Endothelial cell (in vitro differentiated cells): ENCODE measurements around the gene LOXL3. TPM values are rescaled to one million over a fixed set of nuclear protein-coding genes. Genes with fewer than 3 reads are reported as not detected.
A peak's percentile ranks its signal among the peaks of the same experiment; 100 is the strongest.

ENCODE experiments used
- DNase-seq: peaks from one replicate; pipeline ENCODE4 v3.0.0; 2021; ENCODE audit warnings: low spot score
- H3K27ac Mint-ChIP-seq: one replicate; pipeline ENCODE4 v1.8.0; 2021; ENCODE audit warnings: mixed read lengths, inconsistent platforms; ENCODE audit not compliant: unreplicated experiment
- H3K27me3 Mint-ChIP-seq: one replicate; pipeline ENCODE4 v1.8.0; 2021; ENCODE audit warnings: mild to moderate bottlenecking, moderate library complexity, mixed read lengths, inconsistent platforms; ENCODE audit not compliant: unreplicated experiment
- H3K36me3 Mint-ChIP-seq: one replicate; pipeline ENCODE4 v1.8.0; 2021; ENCODE audit warnings: mild to moderate bottlenecking, low read depth, mixed read lengths, inconsistent platforms; ENCODE audit not compliant: unreplicated experiment
- H3K4me1 Mint-ChIP-seq: one replicate; pipeline ENCODE4 v1.8.0; 2021; ENCODE audit warnings: mild to moderate bottlenecking, mixed read lengths, inconsistent platforms; ENCODE audit not compliant: unreplicated experiment
- H3K4me3 Mint-ChIP-seq: one replicate; pipeline ENCODE4 v1.8.0; 2021; ENCODE audit warnings: mild to moderate bottlenecking, mixed read lengths, inconsistent platforms; ENCODE audit not compliant: unreplicated experiment
- H3K9me3 Mint-ChIP-seq: one replicate; pipeline ENCODE4 v1.8.0; 2021; ENCODE audit warnings: mixed read lengths, inconsistent platforms; ENCODE audit not compliant: unreplicated experiment
- CTCF ChIP-seq: fragments of 200-600 bp; sonication (generic); IDR thresholded peaks from one replicate; pipeline ENCODE4 v1.5.0; 2021; ENCODE audit warnings: antibody characterized with exemption; ENCODE audit not compliant: unreplicated experiment
- total RNA-seq: library from RNA; stranded (reverse); fragmentation: NEBNext Ultra II Directional; extraction: Animal tissue kit (Norgen Biotek cat#: 25700); gene quantifications from one replicate; pipeline ENCODE4 v1.2.1, GENCODE V29; 2021; ENCODE audit not compliant: unreplicated experiment

LOXL3 gene
- total RNA-seq, 1 donor from 2014 or later, result 10.0 TPM

GRCh38 chr2:74578408-74578807 is 24.7 kb upstream of the LOXL3 start:
- Mint-ChIP-seq H3K4me1 (peaks cover 29% of the 10 kb centered on the region), H3K27ac (no peak overlapping the region), H3K9me3 (no peaks in the 10 kb centered on the region), H3K4me3 (no peak overlapping the region), H3K36me3 (no peaks in the 10 kb centered on the region), H3K27me3 (no peaks in the 10 kb centered on the region)
- no peak for TF ChIP-seq CTCF
- DNase-seq, result no peak

- Mint-ChIP-seq H3K36me3 (no peaks in the 10 kb centered on the region), H3K4me3 (no peak overlapping the region), H3K4me1 (peaks cover 29% of the 10 kb centered on the region)
Measured at GRCh38 chr2:74577448-74577847, 23.7 kb upstream of the LOXL3 start.

GRCh38 chr2:74576863-74577229 is 23.1 kb upstream of the LOXL3 start:
- Mint-ChIP-seq H3K4me3 (no peak overlapping the region), H3K9me3 (no peaks in the 10 kb centered on the region), H3K27me3 (no peaks in the 10 kb centered on the region), H3K36me3 (no peaks in the 10 kb centered on the region), H3K4me1 (peaks cover 29% of the 10 kb centered on the region), H3K27ac (no peak overlapping the region)
- TF ChIP-seq CTCF, result no peak
- no peak for DNase-seq

More at GRCh38 chr2:74577448-74577847, 23.7 kb upstream of the LOXL3 start:
- DNase-seq, result no peak
- Mint-ChIP-seq H3K9me3 (no peaks in the 10 kb centered on the region), H3K27me3 (no peaks in the 10 kb centered on the region), H3K27ac (peak overlapping the region; percentile 12)
- no peak for TF ChIP-seq CTCF

GRCh38 chr2:74576211-74576862 is 22.6 kb upstream of the LOXL3 start:
- no peak overlapping the region for H3K4me3 Mint-ChIP-seq
- no peak for DNase-seq
- H3K4me1 Mint-ChIP-seq, result peaks cover 29% of the 10 kb centered on the region

More at GRCh38 chr2:74576211-74576862, 22.6 kb upstream of the LOXL3 start:
- no peak for TF ChIP-seq CTCF
- Mint-ChIP-seq H3K27ac (no peak overlapping the region), H3K27me3 (no peaks in the 10 kb centered on the region), H3K36me3 (no peaks in the 10 kb centered on the region), H3K9me3 (no peaks in the 10 kb centered on the region)
